HEK293T (cell line): Measurements from ENCODE around the gene MPL.

Source experiments
- CTCF ChIA-PET: fragments of 350-600 bp; formaldehyde crosslinking; extraction: SDS; loops from one replicate; lab custom pipeline; 2021; ENCODE audit warnings: antibody characterized with exemption, inconsistent platforms; lab: Yijun Ruan, JAX
- POLR2A ChIA-PET: fragments of 350-600 bp; formaldehyde crosslinking; extraction: SDS; loops from one replicate; lab custom pipeline; 2020; ENCODE audit warnings: antibody characterized with exemption, inconsistent platforms; lab: Yijun Ruan, JAX
- DNase-seq: peaks from one replicate; pipeline ENCODE4 v3.0.0; 2012; ENCODE audit warnings: mixed read lengths; ENCODE audit errors: extremely low spot score
- ARNT ChIP-seq: fragments of 450-650 bp; IDR thresholded peaks from 2 replicates; pipeline ENCODE4 v1.6.1; 2017; ENCODE audit warnings: mild to moderate bottlenecking
- BHLHE40 ChIP-seq: fragments of 450-650 bp; IDR thresholded peaks from 2 replicates; pipeline ENCODE4 v1.6.1; 2016; ENCODE audit warnings: mild to moderate bottlenecking, moderate library complexity, borderline replicate concordance
- CTBP1 ChIP-seq: fragments of 450-650 bp; IDR thresholded peaks from 2 replicates; pipeline ENCODE4 v1.6.1; 2016; ENCODE audit warnings: borderline replicate concordance
- ELF4 ChIP-seq: fragments of 450-650 bp; IDR thresholded peaks from 2 replicates; pipeline ENCODE4 v1.6.1; 2017; ENCODE audit warnings: antibody characterized with exemption
- FOXA1 ChIP-seq: fragments of 450-650 bp; IDR thresholded peaks from 2 replicates; pipeline ENCODE4 v1.6.1; 2016; ENCODE audit warnings: mild to moderate bottlenecking
- FOXK2 ChIP-seq: fragments of 450-650 bp; IDR thresholded peaks from 2 replicates; pipeline ENCODE4 v1.6.1; 2016; ENCODE audit warnings: mild to moderate bottlenecking
- FOXM1 ChIP-seq: fragments of 450-650 bp; IDR thresholded peaks from 2 replicates; pipeline ENCODE4 v1.6.1; 2017; ENCODE audit warnings: mild to moderate bottlenecking, borderline replicate concordance
- HDGF ChIP-seq: fragments of 450-650 bp; IDR thresholded peaks from 2 replicates; pipeline ENCODE4 v1.6.1; 2017; ENCODE audit warnings: antibody characterized with exemption, borderline replicate concordance
- L3MBTL2 ChIP-seq: fragments of 450-650 bp; conservative IDR thresholded peaks from 2 replicates; pipeline ENCODE4 v1.6.1; 2016; ENCODE audit warnings: mild to moderate bottlenecking
- LEF1 ChIP-seq: fragments of 450-650 bp; IDR thresholded peaks from 2 replicates; pipeline ENCODE4 v1.6.1; 2017; ENCODE audit warnings: mild to moderate bottlenecking, borderline replicate concordance
- NFRKB ChIP-seq: fragments of 450-650 bp; IDR thresholded peaks from 2 replicates; pipeline ENCODE4 v1.6.1; 2016; ENCODE audit warnings: mild to moderate bottlenecking, moderate library complexity
- PKNOX1 ChIP-seq: fragments of 450-650 bp; IDR thresholded peaks from 2 replicates; pipeline ENCODE4 v1.6.1; 2016
- SP1 ChIP-seq: fragments of 450-650 bp; IDR thresholded peaks from 2 replicates; pipeline ENCODE4 v1.6.1; 2017
- SUZ12 ChIP-seq: fragments of 450-650 bp; IDR thresholded peaks from 2 replicates; pipeline ENCODE4 v1.6.1; 2016; ENCODE audit warnings: mild to moderate bottlenecking
- TARDBP ChIP-seq: fragments of 450-650 bp; IDR thresholded peaks from 2 replicates; pipeline ENCODE4 v1.6.1; 2016
- ZNF384 ChIP-seq: fragments of 450-650 bp; IDR thresholded peaks from 2 replicates; pipeline ENCODE4 v1.6.1; 2016

Gene MPL

GRCh38 chr1:43338001-43338400 is 383 bp downstream of the MPL start:
- POLR2A ChIA-PET = interaction anchor here (3.7 kb wide), 1 partner anchor 11 kb away, joined by 15 read pairs; no protein-coding TSS in a partner anchor
- CTCF ChIA-PET = no interaction called here
- TF ChIP-seq BHLHE40 (no peak), FOXM1 (no peak), L3MBTL2 (no peak), ZNF384 (no peak), TARDBP (no peak), LEF1 (no peak), HDGF (no peak), SUZ12 (no peak), PKNOX1 (no peak), FOXA1 (no peak), SP1 (no peak)
- no peak for DNase-seq

- TF ChIP-seq ELF4 (no peak), LEF1 (no peak), BHLHE40 (no peak), FOXA1 (no peak), ARNT (no peak), SUZ12 (no peak), NFRKB (no peak)
- CTCF ChIA-PET = no interaction called here
- no peak for DNase-seq
- POLR2A ChIA-PET = interaction anchor here (1.1 to 3.7 kb wide), 2 partner anchors 9 to 18 kb away, joined by 4 to 15 read pairs; no protein-coding TSS in a partner anchor
Observed at GRCh38 chr1:43339584-43340232, 2.1 kb downstream of the MPL start.

GRCh38 chr1:43340559-43340958 is 2.9 kb downstream of the MPL start:
- CTCF ChIA-PET = no interaction called here
- POLR2A ChIA-PET = interaction anchor here (1.1 to 3.7 kb wide), 2 partner anchors 8 to 18 kb away, joined by 4 to 15 read pairs; no protein-coding TSS in a partner anchor
- DNase-seq = no peak
- TF ChIP-seq PKNOX1 (no peak), ZNF384 (no peak), HDGF (no peak), BHLHE40 (no peak), L3MBTL2 (no peak), FOXA1 (no peak), ELF4 (no peak), FOXM1 (no peak), TARDBP (no peak), SP1 (no peak), NFRKB (no peak), SUZ12 (no peak), ARNT (no peak), CTBP1 (no peak), LEF1 (no peak)

- ChIA-PET CTCF (no interaction called here), POLR2A (no interaction called here)
- TF ChIP-seq TARDBP = no peak
- TF ChIP-seq NFRKB = no peak
- no peak for TF ChIP-seq L3MBTL2
- TF ChIP-seq SUZ12 = no peak
- no peak for DNase-seq
Observed at GRCh38 chr1:43344267-43344850, 6.7 kb downstream of the MPL start.

- no peak for TF ChIP-seq ARNT
- no peak for TF ChIP-seq HDGF
- TF ChIP-seq ZNF384 = no peak
- TF ChIP-seq FOXA1 = no peak
- no peak for TF ChIP-seq FOXK2
- no peak for TF ChIP-seq BHLHE40
- no peak for TF ChIP-seq CTBP1
- TF ChIP-seq PKNOX1 = no peak
- no peak for TF ChIP-seq TARDBP
- no peak for TF ChIP-seq SP1
- TF ChIP-seq LEF1 = no peak
- ChIA-PET POLR2A (no interaction called here), CTCF (no interaction called here)
- DNase-seq = no peak
Observed at GRCh38 chr1:43345120-43345519, 7.5 kb downstream of the MPL start.

GRCh38 chr1:43346636-43347035 is 9.0 kb downstream of the MPL start:
- ChIA-PET CTCF (no interaction called here), POLR2A (interaction anchor here (4.5 kb wide), 1 partner anchor 11 kb away, joined by 39 read pairs; the partner anchor contains the start of gene CDC20)
- TF ChIP-seq BHLHE40 = no peak
- no peak for TF ChIP-seq FOXK2
- TF ChIP-seq L3MBTL2 = no peak
- TF ChIP-seq TARDBP = no peak
- TF ChIP-seq HDGF = no peak
- DNase-seq = no peak
